ENCODE results near the gene STK10.

DNA sequence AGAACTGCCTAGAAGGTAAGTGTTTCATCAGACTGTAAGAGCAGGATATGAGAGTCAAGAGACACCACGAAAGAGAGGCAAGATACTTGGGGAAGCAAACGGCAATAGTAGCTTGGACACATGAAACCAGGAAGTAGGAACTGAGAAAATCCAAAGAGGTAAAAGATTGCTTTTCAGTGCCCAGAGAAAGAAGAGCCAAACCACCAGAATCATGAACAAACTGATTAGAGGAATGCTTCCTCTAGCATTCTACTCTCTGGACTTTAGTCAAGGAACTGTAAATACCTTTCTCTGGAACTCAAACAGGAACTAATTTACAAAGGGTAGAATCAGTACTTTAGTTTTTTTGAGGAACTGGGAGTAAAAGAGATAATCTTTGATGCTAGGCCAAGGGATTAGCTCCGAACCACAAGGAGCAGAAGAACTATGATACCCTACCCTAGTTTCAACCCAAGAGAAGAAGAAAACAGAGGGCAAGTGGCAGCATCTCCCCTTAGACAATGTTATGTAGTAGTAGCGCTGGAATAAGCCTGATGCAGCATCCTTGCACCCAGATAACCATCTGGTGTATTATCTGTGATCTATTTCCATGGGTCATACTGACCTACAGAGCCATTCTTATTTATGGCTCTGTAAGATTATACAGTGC, 47.2 kb upstream of the STK10 start:
- TF ChIP-seq, protein P1, sequence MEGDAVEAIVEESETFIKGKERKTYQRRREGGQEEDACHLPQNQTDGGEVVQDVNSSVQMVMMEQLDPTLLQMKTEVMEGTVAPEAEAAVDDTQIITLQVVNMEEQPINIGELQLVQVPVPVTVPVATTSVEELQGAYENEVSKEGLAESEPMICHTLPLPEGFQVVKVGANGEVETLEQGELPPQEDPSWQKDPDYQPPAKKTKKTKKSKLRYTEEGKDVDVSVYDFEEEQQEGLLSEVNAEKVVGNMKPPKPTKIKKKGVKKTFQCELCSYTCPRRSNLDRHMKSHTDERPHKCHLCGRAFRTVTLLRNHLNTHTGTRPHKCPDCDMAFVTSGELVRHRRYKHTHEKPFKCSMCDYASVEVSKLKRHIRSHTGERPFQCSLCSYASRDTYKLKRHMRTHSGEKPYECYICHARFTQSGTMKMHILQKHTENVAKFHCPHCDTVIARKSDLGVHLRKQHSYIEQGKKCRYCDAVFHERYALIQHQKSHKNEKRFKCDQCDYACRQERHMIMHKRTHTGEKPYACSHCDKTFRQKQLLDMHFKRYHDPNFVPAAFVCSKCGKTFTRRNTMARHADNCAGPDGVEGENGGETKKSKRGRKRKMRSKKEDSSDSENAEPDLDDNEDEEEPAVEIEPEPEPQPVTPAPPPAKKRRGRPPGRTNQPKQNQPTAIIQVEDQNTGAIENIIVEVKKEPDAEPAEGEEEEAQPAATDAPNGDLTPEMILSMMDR (IDR thresholded peaks at IDR 0.05): no peak
- TF ChIP-seq POLR2A (IDR thresholded peaks at IDR 0.05): no peak
